Astrocyte (in vitro differentiated cells and primary cell): ENCODE measurements around the gene CDH13.

Source experiments
- CTCF ChIP-seq: IDR thresholded peaks from 2 replicates; pipeline ENCODE4 v1.5.1; 2011; ENCODE audit warnings: low read depth, mild to moderate bottlenecking, inconsistent platforms, low read length, moderate library complexity; ENCODE audit not compliant: insufficient read depth
- EZH2 ChIP-seq: IDR thresholded peaks from 2 replicates; pipeline ENCODE4 v1.6.1; 2012; ENCODE audit warnings: mild to moderate bottlenecking, low read length, inconsistent platforms; ENCODE audit not compliant: insufficient read depth

- TF ChIP-seq CTCF (no peak), EZH2 (no peak)
Observed at GRCh38 chr16:83044589-83044988, 417.8 kb downstream of the CDH13 start.
